Loucy (cell line): Measurements from ENCODE around the gene CNTNAP2.

Experiments
- H2AFZ ChIP-seq: fragments of 200-600 bp; sonication (generic); 2 replicates; pipeline ENCODE4 v1.6.0; 2016; ENCODE audit warnings: antibody characterized with exemption, mild to moderate bottlenecking, low read length, moderate library complexity
- H3F3A ChIP-seq: fragments of 200-600 bp; 2 replicates; pipeline ENCODE4 v1.6.0; 2016; ENCODE audit warnings: antibody characterized with exemption, low read depth, mild to moderate bottlenecking
- H3K27me3 ChIP-seq: fragments of 200-600 bp; sonication (generic); 2 replicates; pipeline ENCODE4 v1.6.1; 2014; ENCODE audit warnings: low read length, mild to moderate bottlenecking; ENCODE audit not compliant: insufficient read depth, poor library complexity, severe bottlenecking
- H3K36me3 ChIP-seq: fragments of 200-600 bp; sonication (generic); 2 replicates; pipeline ENCODE4 v1.6.1; 2016; ENCODE audit warnings: low read length; ENCODE audit not compliant: insufficient read depth
- H3K4me1 ChIP-seq: fragments of 200-600 bp; sonication (generic); 2 replicates; pipeline ENCODE4 v1.5.1; 2014; ENCODE audit warnings: low read length, mild to moderate bottlenecking; ENCODE audit not compliant: insufficient read depth, poor library complexity, severe bottlenecking
- H3K4me2 ChIP-seq: fragments of 200-600 bp; sonication (generic); 2 replicates; pipeline ENCODE4 v1.6.0; 2014; ENCODE audit warnings: antibody characterized with exemption, low read length, low read depth, mild to moderate bottlenecking; ENCODE audit not compliant: poor library complexity, severe bottlenecking
- H3K4me3 ChIP-seq: fragments of 200-600 bp; sonication (generic); 2 replicates; pipeline ENCODE4 v1.5.1; 2014; ENCODE audit warnings: low read length, mild to moderate bottlenecking, mixed read lengths; ENCODE audit not compliant: poor library complexity, severe bottlenecking
- H3K79me2 ChIP-seq: fragments of 200-600 bp; sonication (generic); 2 replicates; pipeline ENCODE4 v1.6.1; 2014; ENCODE audit warnings: low read length; ENCODE audit not compliant: insufficient read depth
- H3K9ac ChIP-seq: fragments of 200-600 bp; sonication (generic); 2 replicates; pipeline ENCODE4 v1.6.0; 2014; ENCODE audit warnings: mild to moderate bottlenecking, low read depth, low read length, moderate library complexity; ENCODE audit not compliant: poor library complexity, severe bottlenecking
- H3K9me2 ChIP-seq: fragments of 200-600 bp; sonication (generic); replicated peaks from 2 replicates; pipeline ENCODE4 v1.6.1; 2016; ENCODE audit warnings: low read depth, low read length, mixed read lengths
- H3K9me3 ChIP-seq: fragments of 200-600 bp; sonication (generic); 2 replicates; pipeline ENCODE4 v1.6.1; 2014; ENCODE audit warnings: mild to moderate bottlenecking, antibody characterized with exemption, low read length, low read depth; ENCODE audit not compliant: insufficient read depth
- H4K20me1 ChIP-seq: fragments of 200-600 bp; sonication (generic); 2 replicates; pipeline ENCODE4 v1.6.0; 2014; ENCODE audit warnings: antibody characterized with exemption, low read length, mild to moderate bottlenecking; ENCODE audit not compliant: insufficient read depth, poor library complexity, severe bottlenecking
- CTCF ChIP-seq: fragments of 200-600 bp; sonication (generic); conservative IDR thresholded peaks from 2 replicates; pipeline ENCODE4 v1.5.1; 2014; ENCODE audit warnings: mild to moderate bottlenecking, antibody characterized with exemption, low read length
- EZH2phosphoT487 ChIP-seq: fragments of 200-600 bp; IDR thresholded peaks from 2 replicates; pipeline ENCODE4 v1.6.1; 2018; ENCODE audit warnings: antibody characterized with exemption, mild to moderate bottlenecking, moderate library complexity, borderline replicate concordance

CNTNAP2 gene

DNA sequence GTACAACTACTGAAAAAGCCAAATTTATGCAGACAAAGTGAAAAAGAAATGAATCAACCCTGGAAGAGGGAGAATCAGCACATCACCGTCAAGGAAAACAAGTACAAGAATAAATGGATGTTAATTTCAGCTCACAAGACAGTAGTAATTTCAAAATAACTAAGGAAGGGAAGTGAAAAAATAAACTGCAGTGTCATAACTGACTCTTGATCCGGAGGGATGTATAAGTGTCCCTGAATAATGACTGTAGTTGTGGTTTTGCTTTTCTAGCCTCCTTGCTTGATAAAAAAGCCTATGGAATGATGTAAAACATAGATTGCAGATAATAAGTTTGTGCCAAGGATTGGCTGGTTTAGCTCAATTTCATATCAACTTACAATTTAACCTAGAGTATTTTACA, 1752.9 kb downstream of the CNTNAP2 start:
- Histone ChIP-seq H3F3A (no peaks in the 10 kb centered on the region), H3K27me3 (no peaks in the 10 kb centered on the region), H3K9me2 (no peaks in the 10 kb centered on the region), H3K9ac (no peak overlapping the region), H2AFZ (no peak overlapping the region), H3K4me2 (no peak overlapping the region), H3K9me3 (no peaks in the 10 kb centered on the region), H3K4me3 (no peak overlapping the region), H4K20me1 (no peaks in the 10 kb centered on the region), H3K79me2 (no peaks in the 10 kb centered on the region), H3K4me1 (no peaks in the 10 kb centered on the region), H3K36me3 (no peaks in the 10 kb centered on the region)
- no peak for TF ChIP-seq CTCF
- TF ChIP-seq EZH2phosphoT487 = no peak

- H3K4me3 ChIP-seq = no peak overlapping the region
- no peaks in the 10 kb centered on the region; the same call in 1 of the 2 replicates for H3K9me3 ChIP-seq
- no peaks in the 10 kb centered on the region for H3F3A ChIP-seq
- H3K4me1 ChIP-seq = no peaks in the 10 kb centered on the region
- no peak for TF ChIP-seq EZH2phosphoT487
- TF ChIP-seq CTCF = no peak
- no peaks in the 10 kb centered on the region for H3K79me2 ChIP-seq
- H3K9ac ChIP-seq = no peak overlapping the region
- H3K27me3 ChIP-seq = no peaks in the 10 kb centered on the region
- H3K9me2 ChIP-seq = no peaks in the 10 kb centered on the region
- no peak overlapping the region for H2AFZ ChIP-seq
- H4K20me1 ChIP-seq = no peaks in the 10 kb centered on the region
- no peaks in the 10 kb centered on the region for H3K36me3 ChIP-seq
- H3K4me2 ChIP-seq = no peak overlapping the region
Observed at GRCh38 chr7:147878912-147879661, 1762.5 kb downstream of the CNTNAP2 start.

DNA sequence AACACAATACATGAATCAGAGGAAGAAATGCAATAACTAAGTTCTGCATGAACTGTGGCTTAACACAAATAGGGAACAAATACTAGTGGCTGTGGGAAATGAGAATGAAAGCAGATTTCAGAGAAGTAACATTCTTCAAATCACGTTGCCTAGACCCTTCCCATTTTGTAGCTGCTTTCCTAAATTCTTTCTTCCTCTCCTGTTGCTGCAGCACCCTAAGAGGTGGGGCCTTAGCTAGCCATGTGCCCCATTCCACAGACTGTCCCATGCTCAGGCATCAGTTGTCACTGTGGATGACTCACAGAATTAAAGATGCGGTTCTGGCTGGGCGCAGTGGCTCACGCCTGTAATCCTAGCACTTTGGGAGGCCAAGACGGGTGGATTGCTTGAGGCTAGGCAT, 1769.3 kb downstream of the CNTNAP2 start:
- no peak overlapping the region for H3K4me3 ChIP-seq
- no peaks in the 10 kb centered on the region; the same call in 1 of the 2 replicates for H3K9me3 ChIP-seq
- no peak overlapping the region for H2AFZ ChIP-seq
- no peaks in the 10 kb centered on the region for H3K27me3 ChIP-seq
- no peaks in the 10 kb centered on the region for H4K20me1 ChIP-seq
- TF ChIP-seq EZH2phosphoT487 (no peak), CTCF (no peak)
- H3K9me2 ChIP-seq = no peaks in the 10 kb centered on the region
- no peaks in the 10 kb centered on the region for H3K4me1 ChIP-seq
- no peaks in the 10 kb centered on the region for H3K79me2 ChIP-seq
- no peaks in the 10 kb centered on the region for H3K36me3 ChIP-seq
- H3F3A ChIP-seq = no peaks in the 10 kb centered on the region
- no peak overlapping the region for H3K9ac ChIP-seq
- no peak overlapping the region for H3K4me2 ChIP-seq
